Retinal pigment epithelial cell (primary cell): ENCODE results near the gene CEP192.

ENCODE experiments used
- DNase-seq: peaks from one replicate; pipeline ENCODE4 v3.0.0-alpha.2; 2010; ENCODE audit warnings: low read depth
- H3K4me3 ChIP-seq: 2 replicates; pipeline ENCODE4 v1.5.1; 2011; ENCODE audit warnings: mild to moderate bottlenecking, low read length, control low read depth, moderate library complexity
- CTCF ChIP-seq: conservative IDR thresholded peaks from 2 replicates; pipeline ENCODE4 v1.5.1; 2011; ENCODE audit warnings: low read depth, low read length, control low read depth, inconsistent platforms

CEP192 gene

GRCh38 chr18:13035249-13035914 lies 44.2 kb downstream of the CEP192 start:
- DNase-seq, result no peak
- no peak overlapping the region for H3K4me3 ChIP-seq
- no peak for TF ChIP-seq CTCF

- H3K4me3 ChIP-seq, result no peak overlapping the region
- TF ChIP-seq CTCF, result no peak
- no peak for DNase-seq
These were observed 45.6 kb downstream of the CEP192 start for GRCh38 chr18:13036622-13037320.

- no peak for DNase-seq
- H3K4me3 ChIP-seq, result no peak overlapping the region
- TF ChIP-seq CTCF, result no peak
These were observed 48.6 kb downstream of the CEP192 start for GRCh38 chr18:13039806-13040205.

DNA sequence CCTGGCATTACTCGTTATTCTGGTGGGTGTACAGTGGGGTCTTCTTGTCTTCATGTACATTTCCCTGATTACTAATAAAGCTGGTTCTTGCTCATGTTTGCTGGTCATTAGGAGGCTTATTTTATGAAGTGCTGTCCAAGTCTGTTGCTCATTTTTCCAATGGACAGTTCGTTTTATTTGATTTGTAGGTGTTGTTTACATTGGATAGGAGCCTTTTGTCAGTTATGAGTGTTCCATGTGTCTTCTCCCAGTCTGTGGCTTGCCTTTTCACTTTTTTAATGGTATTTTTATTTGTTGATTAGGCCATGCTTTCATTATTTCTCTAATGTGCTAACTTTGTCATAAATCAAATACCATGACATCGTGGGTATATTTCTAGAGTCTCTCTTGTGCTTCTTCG lies 51.9 kb downstream of the CEP192 start:
- DNase-seq, result no peak
- TF ChIP-seq CTCF, result no peak
- no peak overlapping the region for H3K4me3 ChIP-seq

GRCh38 chr18:13048061-13048595 lies 57.0 kb downstream of the CEP192 start:
- no peak overlapping the region for H3K4me3 ChIP-seq
- DNase-seq, result no peak
- no peak for TF ChIP-seq CTCF

- DNase-seq, result no peak
- TF ChIP-seq CTCF, result no peak
- no peak overlapping the region for H3K4me3 ChIP-seq
These were observed 60.0 kb downstream of the CEP192 start for GRCh38 chr18:13051159-13051558.

GRCh38 chr18:13051950-13052349 lies 60.8 kb downstream of the CEP192 start:
- H3K4me3 ChIP-seq, result no peak overlapping the region
- DNase-seq, result no peak
- TF ChIP-seq CTCF, result no peak
